Stimulated activated CD4-positive, alpha-beta T cell treated with anti-CD3 and anti-CD28 coated beads, Interleukin-12 subunit alpha, Interleukin-12 subunit beta, amount 100 ng/mL, for 48 hours (primary cell): ENCODE measurements around the gene TMA7B.
"Not testable (repeated sequence)": the region's sequence is repeated elsewhere in the genome, so short reads cannot be mapped to it uniquely, and the experiment has no call there.

ENCODE experiments used
- DNase-seq, 3 donors: peaks; one replicate each; pipeline ENCODE4 v3.0.0-alpha.2; 2020; ENCODE audit warnings: low read depth in 2 of 3, low spot score in 1 of 3

TMA7B gene

DNA sequence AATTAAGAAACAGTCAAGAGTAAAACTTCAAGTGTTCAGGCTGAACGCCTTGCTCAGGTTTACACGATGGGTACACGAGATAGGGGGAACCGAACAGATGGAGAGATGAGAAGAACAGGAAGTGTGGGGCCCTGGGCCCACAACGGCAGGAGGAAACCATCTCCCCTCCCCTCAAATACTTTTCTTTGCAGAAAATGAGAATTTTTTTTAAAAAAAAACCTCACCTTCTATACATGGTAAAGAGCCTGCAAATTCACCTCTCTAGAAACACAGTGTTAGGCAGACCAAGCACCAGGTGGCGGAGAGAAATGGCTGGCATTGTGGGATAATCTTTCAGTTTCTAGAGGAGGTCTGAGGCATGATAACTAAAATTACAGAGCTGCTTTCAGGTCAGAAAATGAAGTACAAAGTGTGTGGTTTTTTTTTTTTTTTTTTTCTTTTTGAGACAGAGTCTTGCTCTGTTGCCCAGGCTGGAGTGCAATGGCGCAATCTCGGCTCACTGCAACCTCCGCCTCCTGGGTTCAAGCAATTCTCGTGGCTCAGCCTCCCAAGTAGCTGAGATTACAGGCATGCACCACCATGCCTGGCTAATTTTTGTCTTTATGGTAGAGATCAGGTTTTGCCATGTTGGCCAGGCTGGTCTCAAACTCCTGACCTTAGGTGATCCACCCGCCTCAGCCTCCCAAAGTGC, 8.4 kb upstream of the TMA7B start:
- DNase-seq, result not testable (repeated sequence)

DNA sequence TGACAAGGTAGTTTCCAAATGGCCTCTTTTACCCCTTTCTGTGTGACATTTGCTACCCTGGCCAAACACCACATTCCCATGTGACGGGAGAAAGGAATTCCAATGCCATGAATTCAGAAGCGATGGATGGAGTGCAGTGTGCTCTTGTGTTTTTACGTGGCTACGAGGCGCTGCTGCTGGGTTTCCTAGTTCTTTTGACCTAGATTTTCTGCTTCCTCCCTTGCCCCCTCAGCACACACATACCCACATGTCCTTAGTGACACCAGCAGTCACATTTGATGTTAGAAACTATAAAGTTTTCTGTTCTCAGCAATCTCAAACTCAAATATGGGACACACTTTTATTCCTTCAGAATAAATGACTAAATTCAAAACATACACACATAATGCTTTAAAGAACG, 7.8 kb upstream of the TMA7B start:
- DNase-seq, result no peak

DNA sequence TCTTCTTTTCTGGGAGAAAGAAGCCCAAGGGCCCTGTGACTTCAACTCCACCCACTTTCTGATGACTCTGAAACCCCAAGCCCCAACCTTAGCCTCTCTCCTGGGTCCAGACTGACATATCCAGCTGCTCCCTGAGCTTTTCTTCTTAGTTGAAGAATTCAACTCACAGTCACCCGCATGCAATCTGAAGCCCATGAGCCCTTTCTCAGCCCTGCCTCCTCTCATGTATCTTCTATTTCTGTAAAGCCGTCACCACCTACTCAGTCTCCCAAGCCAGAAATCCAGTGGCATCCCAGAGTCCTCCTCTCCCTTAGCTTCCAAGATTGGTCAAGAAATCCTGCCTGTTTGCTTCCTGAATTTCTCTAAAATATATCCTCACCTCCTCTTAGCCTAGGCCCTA, 7.1 kb upstream of the TMA7B start:
- no peak for DNase-seq

DNA sequence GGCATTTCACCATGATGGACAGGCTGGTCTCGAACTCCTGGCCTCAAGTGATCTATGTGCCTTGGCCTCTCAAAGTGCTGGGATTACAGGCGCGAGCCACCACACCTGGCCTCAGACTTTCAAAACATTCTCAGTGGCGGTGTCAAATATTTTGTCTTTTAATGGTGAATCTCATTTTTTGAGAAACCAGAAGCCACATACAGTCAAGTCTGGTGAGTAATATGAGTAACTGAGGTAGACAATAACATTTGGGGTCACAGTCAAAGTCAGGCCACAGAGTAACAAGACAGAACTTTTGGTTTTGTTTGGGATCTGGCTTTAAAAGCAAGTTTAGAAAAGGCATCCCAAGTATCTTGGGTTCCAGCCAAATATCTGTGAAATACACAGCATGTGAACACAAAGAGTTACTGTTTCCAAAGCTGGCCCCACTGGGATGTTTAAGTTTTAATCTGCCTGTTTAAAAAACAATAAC, 5.6 kb upstream of the TMA7B start:
- DNase-seq, result no peak

DNA sequence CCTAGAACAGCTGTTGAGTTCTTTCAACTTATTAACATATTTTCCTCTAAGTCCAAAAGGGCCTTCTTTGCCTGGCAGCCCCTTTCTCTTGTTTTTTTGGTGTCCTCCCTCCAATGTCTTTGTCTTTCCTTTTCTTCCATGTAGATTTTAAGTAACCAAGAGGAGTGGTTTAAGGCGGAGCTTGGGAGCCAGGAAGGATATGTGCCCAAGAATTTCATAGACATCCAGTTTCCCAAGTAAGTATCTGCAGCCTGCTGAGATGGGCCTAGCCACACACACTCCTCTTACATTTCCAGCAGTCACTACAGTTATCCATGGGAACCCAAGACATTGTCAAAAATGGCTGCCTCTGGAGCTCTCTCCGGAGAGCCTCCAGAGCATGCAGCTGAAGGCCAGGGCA, 4.5 kb upstream of the TMA7B start:
- no peak for DNase-seq

DNA sequence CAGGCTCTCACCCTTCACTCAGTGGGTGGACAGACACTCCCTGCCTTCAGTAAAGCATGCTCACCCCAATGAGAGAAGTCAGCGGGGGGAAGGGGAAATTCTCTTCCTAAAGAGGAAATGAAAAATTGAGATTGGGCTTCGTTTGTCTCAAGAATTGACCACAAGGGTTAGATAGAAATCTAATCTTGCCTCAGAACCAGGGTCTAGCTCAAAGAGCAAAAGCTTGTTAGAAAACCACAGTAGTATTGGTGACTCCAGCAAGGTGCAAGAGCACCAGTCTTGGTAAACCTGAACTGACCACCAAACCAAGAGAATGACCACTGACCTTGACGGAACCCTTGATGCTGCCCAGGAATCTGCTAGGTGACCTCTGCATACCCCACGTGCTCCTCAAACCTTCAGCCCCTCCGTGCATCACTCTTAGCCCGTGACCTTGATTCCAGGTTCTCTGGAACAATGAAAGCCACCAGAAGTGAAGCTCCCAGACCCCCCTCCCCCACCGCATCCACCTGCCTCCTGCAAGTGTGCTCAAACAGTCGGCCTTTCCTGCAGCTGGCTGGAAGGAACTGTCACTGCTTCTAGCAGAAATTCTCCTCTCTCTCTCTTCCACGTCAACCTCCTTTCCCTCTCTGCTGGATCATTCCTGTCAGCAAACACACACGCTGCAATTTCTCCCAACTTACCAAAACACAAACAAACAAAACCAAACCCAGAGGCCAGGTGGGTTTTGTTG, 3.1 kb upstream of the TMA7B start:
- DNase-seq, result no peak

DNA sequence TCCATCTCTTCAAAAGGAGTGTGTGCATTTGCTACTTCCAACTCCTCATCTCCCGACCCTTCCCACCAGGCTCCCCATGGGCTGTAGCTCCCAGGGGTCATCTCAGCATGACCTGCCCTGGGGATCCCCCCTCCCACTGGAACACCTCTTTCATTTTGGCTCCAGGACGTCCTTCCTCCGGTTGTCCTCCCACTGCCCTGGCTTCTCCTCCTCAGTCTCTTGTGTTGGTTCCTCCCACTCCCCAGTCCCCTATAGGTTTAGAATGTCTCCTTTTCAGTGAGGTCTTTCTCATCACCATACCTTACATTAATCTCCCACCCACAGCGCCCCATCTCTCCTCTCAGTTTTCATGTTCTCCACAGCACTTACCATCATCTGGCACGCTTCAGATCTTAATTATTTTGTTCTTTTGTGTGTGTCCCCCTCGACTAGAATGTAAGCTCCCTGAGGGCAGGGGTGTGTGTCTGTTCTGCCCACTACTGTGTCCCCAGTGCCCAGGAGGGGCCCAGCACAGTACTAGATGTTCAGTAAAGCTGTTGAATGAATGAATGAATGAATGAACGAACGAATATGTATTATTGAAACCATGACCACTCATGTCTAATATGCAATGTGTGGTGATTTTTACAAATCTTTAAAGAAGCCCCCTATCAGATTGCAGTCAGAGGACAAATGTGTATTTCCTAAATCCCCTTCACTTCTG, 2.0 kb upstream of the TMA7B start:
- no peak for DNase-seq

DNA sequence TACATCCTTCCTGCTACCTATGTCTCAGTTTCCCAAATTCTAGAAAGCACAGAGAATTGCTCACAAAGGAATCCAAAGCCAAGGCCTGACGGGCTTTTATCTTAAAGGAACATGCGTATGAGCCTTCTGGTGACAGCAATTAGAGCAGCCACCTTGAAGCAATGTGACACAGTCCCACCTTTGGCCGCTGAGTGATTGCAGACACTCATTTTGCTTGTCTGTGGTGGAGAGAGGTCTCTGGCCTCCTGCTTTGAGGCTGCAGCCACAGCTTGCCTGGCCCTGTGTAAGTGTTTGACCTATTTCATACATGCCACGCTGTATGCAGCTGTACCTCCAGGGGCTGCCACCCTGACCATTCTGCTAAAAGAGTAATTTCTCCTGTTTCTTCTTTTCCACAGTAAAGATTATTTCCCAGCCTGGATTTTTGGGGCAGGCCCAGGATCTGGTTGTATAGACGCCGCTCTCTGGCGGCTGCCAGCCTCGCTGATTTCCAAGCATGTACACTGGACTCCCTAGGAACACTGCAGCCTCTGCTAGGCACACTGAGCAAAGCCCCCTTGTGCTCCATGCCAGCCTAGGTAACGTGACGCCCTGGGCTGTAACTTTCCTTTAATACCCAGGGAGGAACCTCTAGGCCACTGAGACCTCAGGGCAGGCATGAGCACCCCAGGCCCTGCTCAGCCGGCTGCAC, 1.1 kb upstream of the TMA7B start:
- DNase-seq, result no peak

DNA sequence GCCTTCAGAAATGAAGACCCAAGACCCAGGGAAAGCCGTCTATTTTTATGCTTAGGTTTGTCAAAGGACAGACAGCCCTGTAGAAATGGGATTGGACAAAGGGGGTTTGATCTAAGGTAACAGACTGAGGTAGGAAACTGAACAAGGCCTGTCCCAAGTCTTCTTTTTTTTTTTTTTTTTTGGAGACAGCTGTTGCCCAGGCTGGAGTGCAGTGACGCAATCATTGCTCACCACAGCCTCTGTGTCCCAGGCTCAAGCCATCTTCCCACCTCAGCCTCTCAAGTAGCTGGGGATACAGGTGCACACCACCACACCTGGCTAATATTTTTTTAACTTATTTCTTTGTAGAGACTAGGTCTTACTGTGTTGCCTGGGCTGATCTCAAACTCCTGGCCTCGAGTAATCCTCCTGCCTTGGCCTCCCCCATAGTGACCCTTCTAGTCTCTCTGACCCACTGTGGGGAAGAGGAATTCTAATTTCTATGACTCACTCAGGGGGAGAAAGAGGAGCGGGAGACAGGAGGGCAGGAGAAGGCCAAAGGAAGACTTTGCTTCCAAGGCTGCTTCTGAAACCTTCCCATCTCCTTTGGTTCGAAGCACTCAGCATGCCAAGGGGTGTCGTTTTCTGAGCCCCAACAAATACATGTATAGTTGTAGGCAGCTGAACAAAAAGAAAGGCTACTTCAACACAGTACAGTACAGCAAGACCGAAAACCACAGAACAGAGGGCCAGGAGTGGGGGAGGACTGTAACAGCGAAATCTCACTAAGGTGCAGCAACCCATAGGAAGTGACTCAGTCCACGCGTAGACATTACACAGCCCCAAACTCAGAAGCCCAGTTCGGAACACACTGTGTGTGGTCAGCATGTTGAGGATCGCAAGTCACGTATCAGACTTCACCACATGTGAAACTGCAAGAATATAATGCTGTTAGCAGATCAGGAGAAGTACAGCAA, 872 bp downstream of the TMA7B start:
- DNase-seq, result peak; percentile 63 to 70 (median 69)

DNA sequence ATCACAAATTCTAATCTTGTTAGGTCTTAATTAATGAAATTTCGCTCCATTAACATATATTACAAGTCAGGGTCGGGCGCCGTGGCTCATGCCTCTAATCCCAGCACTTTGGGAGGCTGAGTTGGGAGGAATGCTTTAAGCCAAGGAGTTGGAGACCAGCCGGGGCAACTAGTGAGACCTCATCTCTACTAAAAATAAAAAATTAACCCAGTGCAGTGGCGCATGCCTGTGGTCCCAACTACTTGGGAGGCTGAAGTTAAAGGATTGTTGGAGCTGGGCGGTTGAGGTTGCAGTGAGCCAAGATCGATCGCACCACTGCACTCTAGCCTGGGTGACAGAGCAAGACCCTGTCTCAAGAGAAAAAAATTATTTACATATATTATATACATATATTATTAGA, 1.9 kb downstream of the TMA7B start:
- DNase-seq, result no peak

DNA sequence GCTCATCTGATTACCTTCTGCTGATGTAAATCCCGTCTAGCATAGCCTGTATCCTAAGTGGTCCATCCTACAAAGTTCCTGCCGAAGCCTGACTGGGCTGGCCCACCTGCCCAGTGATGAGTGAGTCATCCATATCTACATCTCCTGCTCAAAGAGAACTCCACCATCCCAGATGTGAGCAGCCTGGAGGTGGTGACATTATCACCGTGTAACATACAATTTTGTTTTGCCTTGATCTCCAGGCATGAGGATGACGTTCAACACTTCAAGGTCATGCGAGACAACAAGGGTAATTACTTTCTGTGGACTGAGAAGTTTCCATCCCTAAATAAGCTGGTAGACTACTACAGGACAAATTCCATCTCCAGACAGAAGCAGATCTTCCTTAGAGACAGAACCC, 5.6 kb downstream of the TMA7B start:
- DNase-seq, result no peak

DNA sequence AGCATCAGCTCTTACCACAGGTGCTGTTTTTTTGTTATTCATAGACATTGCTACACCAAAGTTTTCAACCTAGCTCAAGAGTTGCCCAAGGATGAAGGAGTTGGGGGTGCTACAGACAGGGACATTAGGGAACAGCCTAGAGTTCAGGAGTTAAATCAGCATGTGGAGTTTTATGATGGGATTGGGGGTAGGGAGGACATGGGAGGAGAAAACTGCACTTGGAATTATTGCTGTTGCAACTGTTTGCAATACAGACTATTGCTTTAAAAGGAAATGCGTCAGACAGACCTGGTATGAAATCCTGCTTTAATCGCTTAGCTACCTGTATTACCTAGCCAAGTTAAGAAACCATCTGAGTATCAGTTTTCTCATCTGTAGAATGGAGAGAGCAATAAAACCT, 6.3 kb downstream of the TMA7B start:
- DNase-seq, result no peak

DNA sequence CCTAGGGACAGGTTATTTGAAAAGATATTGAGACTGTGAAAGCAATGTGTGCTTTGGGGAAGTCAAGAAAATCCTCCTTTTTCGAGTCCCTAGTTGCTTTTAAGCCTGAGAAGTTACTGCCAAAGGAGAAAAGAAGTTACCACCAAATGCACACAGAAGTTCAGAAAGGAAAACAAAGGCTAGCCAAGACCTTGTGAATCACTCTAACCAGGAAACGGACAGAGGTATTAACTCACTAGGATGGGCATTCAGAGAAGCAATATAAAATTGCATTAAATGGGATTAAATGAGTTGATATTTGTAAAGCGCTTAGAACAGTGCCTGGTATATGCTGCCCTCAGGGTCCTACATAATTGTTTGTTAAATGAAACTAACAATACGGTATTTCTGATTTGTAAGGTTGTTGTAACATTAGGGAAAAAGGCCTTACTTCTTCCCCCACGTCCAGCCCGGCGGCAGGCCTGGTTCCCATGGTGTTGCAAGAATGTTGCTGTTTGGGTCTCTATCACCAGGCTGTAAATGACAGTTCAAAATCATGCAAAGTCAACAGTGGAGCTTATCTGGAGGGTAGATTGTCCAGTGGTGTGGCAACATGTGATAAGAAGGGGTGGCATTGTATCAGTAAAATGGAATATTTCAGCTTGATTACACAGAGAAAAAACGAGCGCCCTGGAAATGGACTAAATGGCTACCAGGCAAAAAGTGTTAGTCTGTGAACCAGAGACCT, 7.1 kb downstream of the TMA7B start:
- DNase-seq, result no peak

DNA sequence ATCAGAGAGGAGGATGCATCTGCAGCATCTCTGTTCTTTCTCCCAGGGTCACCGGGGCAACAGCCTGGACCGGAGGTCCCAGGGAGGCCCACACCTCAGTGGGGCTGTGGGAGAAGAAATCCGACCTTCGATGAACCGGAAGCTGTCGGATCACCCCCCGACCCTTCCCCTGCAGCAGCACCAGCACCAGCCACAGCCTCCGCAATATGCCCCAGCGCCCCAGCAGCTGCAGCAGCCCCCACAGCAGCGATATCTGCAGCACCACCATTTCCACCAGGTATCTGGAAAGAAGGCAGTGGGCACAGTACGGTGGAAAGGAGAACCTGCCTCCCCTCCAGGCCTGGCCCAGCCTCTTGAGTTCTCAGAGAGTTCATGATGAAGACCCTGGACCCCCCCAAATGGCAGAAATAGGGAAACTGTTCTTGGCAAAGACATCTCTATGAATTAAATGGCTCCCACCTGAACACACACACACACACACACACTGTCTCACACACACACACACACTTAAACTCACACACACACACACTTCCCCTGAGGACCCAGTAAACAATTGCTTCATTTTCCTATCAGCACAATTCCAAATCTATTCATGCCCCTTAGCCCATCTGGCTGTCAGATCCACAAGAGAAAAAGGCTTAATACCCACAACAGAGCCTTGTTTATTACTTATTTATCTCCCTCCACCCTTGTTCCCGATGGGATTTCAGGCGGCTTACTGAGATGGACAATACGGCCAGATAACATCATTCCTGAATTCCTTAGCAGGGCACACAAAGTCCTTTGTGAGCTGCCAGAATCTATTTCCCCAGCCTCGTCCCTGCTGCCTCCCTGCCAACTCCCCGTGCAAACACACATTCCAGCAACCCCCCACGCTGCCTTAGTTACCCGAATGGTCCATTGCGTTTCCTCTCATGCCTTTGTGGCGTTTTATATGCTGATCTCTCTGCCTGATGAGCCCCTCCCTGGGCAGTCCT, 8.1 kb downstream of the TMA7B start:
- DNase-seq, result no peak

DNA sequence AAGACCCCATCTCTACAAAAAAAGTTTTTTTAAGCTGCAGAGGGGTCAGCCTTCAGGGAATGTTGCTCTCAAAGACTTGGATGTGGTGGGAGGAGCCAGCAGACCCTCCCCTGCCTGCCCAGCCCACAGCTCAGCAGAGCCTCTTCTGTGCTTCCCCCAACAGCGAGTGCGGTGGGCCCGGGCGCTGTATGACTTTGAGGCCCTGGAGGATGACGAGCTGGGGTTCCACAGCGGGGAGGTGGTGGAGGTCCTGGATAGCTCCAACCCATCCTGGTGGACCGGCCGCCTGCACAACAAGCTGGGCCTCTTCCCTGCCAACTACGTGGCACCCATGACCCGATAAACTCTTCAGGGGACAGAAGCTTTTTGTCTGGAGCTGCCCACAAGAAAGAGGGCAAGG, 10.5 kb downstream of the TMA7B start:
- no peak for DNase-seq

DNA sequence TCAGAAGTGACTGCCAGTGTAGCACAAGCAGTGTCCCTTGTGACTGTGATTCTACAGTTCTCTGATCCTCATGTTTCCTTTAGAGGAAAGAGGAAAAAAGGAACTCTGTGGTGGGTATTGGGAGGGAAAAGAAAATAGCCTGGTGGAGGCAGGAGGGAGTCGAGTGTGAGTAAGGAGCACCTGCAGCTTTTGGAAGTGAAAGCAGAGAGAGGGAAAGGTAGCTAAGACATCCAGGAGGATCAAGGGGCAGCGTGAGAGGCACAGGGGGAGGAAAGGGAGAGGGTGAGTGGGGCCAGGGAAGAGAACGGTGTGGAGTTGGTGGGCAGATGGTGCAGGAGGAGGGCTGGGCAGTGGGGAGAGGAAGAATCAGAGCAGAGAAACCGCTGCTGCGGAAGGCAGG, 12.4 kb downstream of the TMA7B start:
- DNase-seq, result no peak

DNA sequence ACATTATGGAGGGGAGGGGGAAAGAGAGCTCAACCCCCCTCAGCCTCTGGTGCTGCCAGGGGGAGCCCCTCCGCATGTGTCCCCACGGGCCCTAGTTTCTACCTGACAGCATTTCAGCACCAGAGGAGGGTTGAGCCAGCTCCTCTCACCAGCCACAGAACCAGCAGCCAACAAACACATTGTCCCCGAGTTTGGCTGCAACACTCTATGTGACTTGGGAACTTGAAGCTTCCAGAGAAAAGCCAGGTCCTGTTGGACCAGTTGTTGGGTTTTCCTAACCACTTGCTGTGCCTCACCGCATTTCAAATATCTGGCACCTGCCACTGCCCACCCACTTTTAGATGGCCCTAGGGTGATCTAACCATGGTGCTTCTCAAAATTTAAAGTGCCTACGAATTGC, 13.5 kb downstream of the TMA7B start:
- no peak for DNase-seq

DNA sequence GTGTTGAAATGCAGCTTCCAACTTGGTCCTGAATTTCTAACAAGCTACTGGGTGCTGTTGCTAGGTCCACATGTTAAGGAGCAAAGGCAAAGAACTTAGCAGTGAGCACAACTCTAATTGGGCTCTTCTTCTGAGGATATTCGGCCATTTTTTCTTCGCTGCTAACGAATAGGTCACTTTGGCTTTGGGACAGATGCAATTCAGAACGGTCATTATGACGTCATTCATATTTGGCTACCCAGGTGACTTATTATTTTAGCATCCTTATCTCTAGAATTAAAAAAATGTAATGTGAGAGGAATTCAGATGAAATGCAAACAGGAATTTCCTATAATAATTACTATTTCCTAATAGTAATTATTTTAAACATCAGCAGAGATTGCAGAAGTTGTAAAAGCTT, 13.9 kb downstream of the TMA7B start:
- no peak for DNase-seq

DNA sequence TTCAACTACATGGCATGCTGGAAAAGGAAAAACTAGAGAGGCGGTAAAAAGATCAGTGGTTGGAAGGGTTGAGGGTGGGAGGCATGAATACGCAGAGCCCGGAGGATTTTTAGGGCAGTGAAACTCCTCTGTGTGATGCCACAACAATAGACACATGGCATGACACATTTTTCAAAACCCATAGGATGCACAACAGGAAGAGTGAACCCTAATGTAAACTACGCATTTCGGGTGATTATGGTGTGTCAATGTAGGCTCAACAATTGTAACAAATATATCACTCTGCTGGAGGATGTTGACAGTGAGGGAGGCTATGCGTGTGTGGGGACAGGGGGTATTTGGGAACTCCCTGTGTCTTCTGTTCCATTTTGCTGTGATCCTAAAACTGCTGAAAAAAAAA, 18.9 kb downstream of the TMA7B start:
- DNase-seq, result no peak
